GM19468 (cell line): ENCODE data around the gene MYBPC1.

ENCODE experiments used
- ATAC-seq: cut with Tn5 transposase; IDR thresholded peaks from one replicate; pipeline ENCODE4 v1.9.1; 2021; ENCODE audit warnings: mild to moderate bottlenecking, moderate library complexity, moderate number of reproducible peaks; ENCODE audit not compliant: unreplicated experiment; ENCODE audit errors: extremely low read depth

MYBPC1 gene

DNA sequence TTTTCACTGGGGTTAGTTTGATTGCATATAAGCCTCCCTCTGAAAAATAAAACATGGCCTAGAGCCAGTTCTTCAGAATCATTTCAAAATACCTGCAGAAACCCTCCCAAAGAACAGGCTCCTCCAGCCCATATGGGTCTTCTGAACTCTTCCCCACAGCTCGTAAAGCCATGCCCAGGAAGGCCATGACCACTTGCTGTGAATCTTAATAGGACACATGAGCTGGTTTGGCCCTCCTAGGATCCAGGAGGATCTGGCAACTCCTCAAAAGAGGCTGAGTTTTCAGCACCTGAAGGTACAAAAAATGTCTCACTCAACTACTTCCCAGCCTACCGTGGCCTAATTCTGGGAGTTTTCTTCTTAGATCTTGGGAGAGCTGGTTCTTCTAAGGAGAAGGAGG lies 2.4 kb downstream of the MYBPC1 start:
- ATAC-seq = no peak

DNA sequence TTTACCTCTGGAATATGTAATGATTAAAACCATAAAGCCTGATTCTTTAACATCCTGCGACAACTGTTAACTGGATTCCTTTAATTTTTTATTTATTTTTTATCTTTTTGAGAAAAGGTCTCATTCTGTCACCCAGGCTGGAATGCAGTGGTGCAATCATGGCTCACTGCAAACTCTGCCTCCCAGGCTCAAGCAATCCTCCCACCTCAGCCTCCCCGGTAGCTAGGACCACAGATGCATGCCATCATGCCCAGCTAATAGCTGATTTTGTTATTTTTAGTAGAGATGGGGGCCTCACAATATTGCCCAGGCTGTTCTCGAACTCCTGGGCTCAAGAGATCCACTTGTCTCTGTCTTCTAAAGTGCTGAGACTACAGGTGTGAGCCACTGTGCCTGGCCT lies 3.7 kb downstream of the MYBPC1 start:
- ATAC-seq = no peak

DNA sequence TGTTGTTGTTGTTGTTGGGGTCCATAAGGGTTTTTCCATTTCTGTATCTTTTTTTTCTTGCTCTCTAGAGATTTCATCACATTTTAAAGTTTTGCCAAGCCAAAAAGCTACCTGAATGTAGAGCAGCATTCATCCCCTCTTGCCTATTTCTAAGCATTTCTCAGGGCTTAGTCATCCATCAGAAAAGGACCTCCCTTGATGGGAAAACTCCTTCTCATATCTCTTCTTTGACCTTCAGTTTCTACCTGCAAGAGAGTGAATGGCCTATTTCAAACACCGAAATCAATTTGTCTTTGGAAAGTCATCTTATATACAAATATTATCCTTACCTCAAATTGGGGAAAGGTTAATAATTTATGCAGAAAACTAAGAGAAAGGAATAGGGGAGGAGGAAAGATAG lies 4.5 kb downstream of the MYBPC1 start:
- no peak for ATAC-seq

DNA sequence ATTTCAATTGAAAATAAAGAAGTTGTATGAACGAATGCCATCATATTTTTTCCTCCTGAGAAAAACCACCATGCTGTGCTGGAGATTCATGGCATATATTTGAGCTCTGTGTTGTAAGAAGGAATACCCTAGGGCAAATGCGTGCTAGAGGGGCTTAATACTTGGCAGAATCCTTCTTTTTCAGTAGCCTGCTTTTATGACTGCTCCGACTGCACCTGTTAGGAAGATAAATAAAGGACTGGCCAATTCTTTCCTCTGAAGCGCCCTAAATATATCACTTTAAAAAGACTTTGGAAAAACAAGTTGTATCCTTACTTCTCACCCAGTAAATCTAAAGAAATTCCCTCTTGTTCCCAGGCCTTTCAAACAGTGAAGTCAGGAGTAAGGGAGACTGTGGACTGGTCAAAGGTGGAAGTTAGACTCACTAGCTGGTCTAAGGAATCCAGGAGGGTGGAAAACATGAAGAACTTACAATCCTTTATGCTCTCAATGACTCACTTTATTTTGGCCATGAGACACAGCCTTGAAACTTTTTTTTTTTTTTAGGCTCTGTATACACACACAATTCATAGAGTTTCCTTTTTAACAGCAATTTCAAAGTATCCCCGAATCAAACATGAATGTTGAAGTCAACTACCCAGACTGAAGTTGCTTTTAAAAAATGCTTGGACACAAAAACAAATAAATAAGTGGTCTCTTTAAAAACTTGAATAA lies 5.2 kb downstream of the MYBPC1 start:
- no peak for ATAC-seq

DNA sequence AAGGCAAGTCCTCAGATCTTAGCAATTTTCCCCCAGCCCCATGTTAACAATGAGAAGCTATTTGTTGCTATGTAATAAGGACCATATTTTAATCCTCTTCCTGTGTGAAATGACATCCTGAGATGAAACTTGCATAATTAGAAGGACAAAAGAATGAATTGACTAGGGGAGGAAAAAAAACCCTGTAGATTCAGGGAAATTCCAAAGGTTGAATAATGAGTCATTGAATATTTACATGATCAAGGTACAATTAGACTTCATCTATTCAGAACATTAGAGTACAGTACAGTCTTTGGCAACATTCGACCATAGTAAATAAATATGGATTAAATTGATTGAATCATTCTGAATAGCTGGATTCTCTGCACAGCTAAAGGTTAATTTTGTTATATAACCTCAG lies 9.4 kb downstream of the MYBPC1 start:
- ATAC-seq = no peak

DNA sequence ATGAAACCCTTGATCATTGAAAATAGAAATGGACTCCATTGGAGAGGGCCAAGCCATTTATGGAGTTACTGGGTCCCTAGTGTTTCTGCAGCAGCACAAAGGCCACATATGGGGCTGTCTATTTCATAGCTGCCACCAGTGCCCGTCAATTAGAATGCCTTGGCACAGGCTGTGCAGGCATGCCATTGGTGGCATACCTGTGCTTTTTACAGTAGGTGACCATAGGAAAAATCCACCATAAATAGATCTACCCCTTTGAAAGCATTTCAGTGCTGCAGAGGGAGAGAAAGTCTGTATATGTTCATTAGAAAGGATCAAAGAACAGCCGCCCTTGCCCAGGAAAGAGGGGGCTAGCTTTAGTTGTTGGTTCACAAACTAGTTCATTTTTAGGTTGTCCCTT lies 13.1 kb downstream of the MYBPC1 start:
- no peak for ATAC-seq

DNA sequence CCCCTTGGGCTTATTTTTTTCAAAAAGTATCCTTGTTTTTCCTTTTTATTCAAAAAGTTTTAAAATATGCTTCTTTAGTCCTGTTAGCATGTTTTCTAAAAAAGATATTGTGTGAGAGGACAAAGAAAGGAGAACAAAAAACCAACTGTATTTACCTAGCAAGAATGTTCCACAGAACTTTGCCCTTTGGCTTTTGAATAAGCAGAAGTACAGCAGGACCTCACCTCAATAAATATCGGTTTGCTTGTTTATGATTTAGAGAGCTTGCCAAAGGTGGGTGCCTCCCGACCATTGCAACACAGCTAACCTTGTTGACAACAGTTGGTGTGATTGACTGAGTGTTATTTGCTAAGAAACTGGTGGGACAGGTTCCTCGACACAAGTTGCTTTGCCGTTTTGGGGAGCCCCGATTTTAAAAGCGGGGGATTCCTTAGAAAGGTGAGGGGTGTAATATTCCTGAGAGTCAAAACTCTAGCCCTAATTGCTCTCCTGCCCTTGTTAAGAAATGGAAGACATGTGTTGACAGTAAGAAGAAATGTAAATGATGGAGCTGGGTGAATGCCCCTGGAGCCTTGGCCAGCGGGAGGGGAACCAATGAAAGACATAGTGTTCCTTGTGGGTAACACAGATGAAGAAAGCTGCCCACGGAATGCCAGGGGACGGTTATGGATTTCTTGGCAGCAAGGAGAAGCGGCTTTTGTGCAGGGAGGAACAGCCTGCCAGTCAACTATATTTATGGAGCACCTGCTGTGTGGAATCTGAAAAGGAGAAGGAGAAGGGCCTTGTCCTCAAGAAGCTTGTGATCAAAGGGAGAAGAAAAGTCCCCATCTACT lies 13.7 kb downstream of the MYBPC1 start:
- ATAC-seq = no peak

DNA sequence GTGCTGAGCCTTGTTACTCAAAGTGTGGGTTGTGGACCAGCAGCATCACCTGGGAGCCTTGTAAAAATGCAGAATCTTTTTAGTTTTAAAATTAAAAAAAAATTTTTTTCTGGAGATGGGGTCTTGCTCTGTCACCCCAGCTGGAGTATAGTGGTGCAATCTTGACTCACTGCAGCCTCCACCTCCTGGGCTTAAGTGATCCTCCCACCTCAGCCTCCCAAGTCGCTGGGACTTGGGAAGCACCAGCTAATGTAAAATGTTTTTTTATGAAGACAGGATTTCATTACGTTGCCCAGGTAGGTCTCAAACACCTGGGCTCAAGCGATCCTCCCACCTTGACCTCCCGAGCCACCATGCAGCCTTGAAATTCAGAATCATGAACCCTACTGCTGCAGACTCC lies 14.4 kb downstream of the MYBPC1 start:
- no peak for ATAC-seq

DNA sequence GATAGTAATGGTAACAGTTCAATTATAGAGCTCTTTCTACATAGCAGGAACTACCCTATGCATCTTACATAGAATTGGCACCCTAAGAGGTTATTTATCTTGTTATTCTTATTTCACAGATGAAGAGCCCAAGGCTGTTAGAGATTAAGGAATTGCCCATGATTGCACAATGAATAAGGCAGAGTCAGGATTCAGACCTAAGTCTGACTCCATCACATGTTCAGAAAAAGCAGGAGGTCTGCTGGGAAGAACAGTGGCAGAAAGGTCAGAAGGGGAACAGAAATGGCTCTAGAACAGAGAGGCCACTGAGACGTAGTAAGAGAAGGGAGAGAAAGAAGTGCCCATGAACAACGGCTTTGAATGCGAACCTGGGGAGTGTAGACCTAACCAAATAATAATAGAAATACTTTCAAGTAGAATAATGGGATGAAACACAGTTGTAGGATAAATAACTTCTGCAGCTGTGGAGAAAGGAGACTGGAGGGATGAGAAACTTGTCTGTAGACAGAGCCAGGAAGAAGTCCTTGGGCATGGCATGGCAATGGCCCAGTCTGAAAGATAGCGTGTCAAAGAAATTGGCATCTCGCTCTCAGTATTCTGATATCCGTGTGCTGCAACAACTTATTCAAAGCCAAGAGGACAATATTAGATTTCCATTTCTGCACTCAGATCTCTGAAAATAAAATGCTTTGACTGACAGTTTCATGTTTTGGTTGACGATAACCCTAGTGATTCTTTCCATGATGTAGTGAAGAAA lies 17.6 kb downstream of the MYBPC1 start:
- no peak for ATAC-seq

DNA sequence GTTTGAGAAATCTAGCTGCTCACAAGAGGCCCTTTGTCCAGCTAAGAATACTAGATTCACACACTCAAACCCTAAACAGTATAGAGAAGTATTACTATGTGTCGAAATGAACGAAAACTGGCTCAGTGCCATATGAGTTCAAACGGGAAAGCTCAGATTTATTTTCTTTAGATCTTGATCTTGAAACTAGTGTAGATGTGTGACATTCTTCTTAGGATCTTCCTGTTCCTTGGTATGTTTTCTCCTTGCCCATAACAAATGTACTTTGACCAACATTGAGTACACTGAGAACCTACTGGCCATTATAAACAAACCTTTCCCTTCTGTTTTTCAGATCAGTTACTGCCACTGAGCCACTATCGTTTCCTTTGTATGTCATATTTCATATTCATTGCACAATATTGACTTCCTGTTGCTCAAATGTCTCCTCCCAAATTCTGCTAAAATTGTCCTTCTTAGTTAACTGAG lies 21.3 kb downstream of the MYBPC1 start:
- ATAC-seq = no peak

DNA sequence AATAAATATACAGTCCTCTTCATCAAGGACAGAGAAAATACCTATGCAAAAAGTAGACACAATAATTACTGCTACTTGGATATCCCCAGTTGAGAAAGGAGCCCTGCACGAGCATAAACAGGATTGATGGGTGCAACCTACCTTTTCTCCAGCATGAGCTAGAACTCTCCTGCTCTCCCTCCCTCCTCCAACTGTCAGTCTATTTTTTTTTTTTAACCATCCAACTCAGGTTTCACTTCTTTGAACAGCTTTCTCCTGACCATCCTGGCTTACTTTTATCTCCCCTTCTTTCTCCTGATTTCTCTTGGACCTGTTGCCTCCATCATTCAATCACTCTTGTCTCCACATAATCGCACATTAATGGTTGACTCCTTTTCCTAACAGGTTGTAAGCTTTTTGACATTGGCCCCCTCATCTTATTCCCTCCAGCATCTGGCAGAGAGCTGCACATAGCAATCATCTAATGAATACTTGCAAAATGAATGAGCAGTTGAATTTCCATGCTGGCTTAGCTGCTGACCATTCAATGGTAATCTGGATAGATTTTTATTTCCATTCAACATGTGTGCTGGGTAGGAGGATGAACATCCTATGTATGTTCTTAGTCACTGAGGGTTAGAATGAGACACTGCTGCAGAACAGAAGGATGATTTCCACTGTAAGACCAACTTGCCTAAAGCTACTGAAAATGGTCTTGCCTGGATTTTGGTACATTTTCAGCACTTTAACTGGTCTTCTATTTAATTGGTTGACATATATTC lies 24.4 kb downstream of the MYBPC1 start:
- no peak for ATAC-seq

DNA sequence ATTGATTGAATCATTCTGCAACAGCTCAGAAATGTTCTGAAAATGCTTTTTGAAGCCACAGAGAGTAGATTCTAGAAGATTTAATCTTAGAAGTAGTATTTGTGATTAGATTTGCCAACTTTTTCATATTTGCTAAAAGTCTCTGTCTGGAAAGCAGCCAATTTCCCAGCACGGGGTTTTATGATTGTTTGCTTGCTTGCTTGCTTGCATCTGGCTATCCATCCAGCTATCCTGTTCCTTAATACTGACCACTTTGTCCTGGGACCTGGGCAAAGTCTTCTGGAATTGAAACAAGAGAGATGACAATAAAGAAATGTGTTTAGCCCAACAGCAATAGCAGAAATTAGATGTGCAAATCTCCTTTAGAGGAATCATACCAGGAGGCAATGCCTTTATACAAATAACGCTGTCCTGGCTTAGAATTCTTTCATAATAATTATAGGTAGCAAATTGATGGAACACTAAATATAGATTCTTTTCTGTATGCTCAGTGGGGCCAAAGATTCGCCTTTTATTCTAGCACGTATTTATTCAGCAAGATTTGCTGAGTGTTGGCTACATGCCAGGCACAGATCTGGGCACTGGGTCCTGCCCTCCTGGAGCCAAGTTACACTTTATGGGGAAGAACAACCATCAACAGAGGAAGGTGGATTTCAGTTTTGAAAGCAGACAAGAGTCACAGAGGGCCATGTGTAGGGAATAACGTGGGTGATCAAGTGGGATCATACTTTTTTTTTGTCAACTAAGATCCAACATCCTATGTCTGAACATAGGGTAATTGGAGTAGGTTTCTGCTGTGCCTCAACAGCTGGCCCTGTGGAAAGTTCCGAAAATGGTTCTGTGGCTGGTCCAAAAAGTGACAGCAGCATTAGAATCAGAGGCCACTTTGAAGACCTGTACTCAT lies 25.3 kb downstream of the MYBPC1 start:
- no peak for ATAC-seq

DNA sequence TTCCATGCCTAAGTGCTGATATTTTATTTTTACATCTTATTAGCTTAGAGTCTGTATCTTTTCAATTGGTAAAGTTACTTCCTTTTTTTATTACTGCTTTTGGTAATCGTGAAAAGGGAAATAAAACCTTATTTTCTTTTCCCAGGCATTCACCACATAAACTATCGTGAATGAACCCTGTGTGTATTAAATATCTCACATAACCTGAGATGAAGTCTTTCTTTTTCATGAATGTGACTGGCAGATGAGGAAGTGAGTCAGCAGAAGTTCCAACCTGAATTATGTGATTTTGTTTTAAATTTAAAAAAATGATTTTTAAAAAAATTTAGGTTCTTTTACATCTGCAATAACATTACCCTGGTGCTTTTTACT lies 26.0 kb downstream of the MYBPC1 start:
- ATAC-seq = no peak

DNA sequence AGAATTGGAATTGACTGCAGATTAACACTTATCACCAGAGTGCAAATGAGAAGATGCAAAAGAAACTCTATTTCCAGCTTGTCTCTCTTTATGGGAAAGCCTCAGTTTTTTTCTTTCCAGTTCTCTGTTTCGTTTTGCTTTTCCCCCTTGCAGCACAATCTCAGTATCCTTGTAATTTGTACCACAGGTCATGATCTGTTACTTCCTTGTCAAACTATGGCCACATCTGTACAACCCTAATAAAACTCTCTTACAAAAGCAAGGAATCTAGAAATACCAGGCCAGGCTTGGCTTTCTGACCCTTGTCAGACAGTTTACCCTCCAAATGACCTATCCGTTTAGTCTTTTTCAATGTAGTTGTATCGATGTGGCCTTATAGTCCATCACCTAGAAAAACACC lies 33.9 kb downstream of the MYBPC1 start:
- ATAC-seq = no peak

DNA sequence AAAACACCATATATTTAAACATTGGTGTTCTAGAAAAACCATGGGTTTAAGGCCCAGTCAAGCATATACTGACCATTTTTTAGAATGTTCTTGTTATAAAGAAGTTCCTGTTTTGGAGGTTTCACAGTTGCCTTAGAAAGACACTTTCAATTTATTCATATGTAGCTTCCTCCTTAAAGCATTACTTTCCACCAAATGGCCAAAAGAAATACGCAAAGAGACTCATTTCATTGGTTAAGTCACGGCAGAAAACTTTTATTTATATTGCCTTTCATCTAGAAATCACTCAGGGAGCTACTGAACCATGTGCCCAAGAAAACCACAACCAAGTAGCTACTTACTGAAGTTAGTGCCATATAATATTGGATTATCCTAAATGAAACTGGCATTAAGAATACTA lies 40.0 kb downstream of the MYBPC1 start:
- ATAC-seq = peak; percentile 78

DNA sequence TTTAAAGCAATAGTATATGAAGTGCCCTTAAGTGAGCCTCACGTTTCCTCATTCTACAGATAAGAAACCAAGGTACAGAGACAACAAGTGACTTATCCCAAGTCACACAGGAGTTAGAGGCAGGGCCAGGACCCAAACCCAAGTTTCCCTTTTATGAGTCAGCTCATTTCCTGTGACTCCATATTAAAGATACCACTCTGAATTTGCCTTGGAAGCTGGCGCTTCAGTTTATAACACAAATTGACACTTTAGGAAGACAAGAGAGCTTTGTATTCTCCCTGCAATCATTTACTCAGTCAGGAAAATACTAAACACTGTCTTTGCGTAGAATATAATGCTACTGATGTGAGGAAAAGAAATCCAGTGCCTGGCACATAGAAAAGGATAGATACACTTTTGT lies 43.2 kb downstream of the MYBPC1 start:
- no peak for ATAC-seq

DNA sequence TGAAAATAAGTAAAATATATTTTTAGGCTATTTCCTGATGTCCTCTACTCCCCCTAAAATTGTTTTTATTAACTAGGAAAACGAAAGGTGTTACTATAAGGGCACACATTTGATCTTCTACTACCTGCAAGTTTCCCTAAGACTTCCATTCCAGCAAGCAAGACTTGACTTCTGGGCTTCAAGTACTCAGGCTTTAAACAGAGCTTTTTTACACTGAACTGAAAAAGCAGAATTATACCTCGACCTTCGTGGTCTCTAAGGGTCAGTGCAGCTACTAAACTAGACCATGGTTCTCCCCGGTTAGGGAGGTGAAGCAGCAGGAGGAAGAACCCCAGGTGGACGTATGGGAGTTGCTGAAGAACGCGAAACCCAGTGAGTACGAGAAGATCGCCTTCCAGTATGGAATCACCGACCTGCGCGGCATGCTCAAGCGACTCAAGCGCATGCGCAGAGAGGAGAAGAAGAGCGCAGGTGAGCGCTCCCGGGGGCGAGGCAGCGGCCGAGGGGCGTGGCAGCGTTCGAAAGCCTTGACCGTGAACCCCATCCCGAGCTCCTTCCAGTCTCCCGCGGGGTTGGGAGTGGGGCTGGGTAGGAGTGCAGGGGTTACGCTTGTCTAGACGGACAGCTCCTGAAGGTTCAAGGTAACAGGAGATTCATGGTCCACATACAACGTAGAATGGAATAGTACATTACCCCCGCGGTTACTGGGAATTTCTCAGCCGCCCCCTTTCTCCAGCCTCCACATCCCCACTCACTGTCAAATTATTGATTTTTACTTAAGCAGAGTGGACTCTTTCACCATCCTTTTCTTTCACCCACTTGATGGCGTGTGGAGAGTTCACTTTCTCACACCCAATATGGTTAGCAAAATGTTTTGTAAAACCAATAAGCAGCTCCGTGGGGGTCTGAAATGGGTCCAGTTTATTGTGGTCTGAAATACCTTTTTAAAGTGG lies 47.6 kb downstream of the MYBPC1 start:
- ATAC-seq = no peak

DNA sequence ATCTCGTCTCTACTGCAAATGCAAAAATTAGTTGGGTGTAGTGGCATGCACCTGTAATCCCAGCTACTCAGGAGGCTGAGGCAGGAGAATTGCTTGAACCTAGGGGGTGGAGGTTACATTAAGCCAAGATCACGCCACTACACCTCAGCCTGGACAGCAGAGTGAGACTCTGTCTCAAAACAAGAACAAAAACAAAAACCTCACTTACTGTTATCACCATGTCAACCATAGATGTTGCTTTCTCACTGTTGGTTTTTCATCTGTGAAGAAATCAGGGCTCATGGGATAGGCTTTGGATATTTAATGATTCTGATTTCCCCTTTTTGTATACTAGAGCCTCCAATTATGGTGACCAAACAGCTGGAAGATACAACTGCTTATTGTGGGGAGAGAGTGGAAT lies 52.9 kb downstream of the MYBPC1 start:
- no peak for ATAC-seq
